ENCODE results near the gene AIFM1. TPM values are rescaled to one million over a fixed set of nuclear protein-coding genes. Genes with fewer than 3 reads are reported as not detected.

The AIFM1 gene
- total RNA-seq, 4 donors from 2014 or later: 15.9 to 23.4 (median 21.6) TPM

DNA sequence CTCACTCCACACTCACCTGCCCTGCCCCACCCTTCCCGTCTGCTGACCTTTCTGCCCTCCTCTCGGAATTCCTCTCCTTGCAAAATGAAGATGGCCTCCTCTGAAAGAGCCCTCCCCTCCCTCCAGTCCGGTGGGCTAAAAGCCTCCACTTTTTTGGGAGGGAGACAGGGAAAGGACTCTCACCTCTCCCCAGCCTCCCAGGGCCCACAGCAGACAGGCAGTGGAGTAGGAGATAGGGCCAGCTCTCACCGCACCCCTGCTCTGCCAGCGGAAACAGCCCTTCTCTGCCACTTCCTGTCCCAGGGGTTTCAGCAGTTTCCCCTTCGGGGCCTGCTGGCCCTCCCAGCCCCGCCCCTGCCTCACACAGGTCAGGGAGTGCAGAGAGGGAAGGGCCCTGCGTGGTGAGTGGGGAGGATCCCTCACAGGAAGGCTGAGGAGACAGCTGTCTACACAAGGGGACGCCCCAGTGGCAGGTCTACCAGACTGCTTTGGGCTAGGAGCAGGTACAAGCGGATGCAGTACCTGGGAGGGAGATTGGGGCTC lies 73.6 kb downstream of the AIFM1 start:
- H3K27ac ChIP-seq (replicated peaks in 1 of 4): no peak overlapping the region
- H3K4me1 ChIP-seq: peaks cover 0 to 9% (median 0%) of the 10 kb centered on the region in 4 donors
- no peak for DNase-seq (ENCODE audit: extremely low spot score)
- intact Hi-C loops (cut with DNase I): no loop called here
- no peak overlapping the region for H3K4me3 ChIP-seq
- no peaks in the 10 kb centered on the region for H3K27me3 ChIP-seq
- H3K9me3 ChIP-seq: no peaks in the 10 kb centered on the region
- TF ChIP-seq POLR2AphosphoS5 (IDR thresholded peaks at IDR 0.05) (no peak), POLR2A (IDR thresholded peaks at IDR 0.05; ENCODE audit: low read depth) (no peak), EP300 (IDR thresholded peaks at IDR 0.05) (no peak)
- TF ChIP-seq, protein P1, sequence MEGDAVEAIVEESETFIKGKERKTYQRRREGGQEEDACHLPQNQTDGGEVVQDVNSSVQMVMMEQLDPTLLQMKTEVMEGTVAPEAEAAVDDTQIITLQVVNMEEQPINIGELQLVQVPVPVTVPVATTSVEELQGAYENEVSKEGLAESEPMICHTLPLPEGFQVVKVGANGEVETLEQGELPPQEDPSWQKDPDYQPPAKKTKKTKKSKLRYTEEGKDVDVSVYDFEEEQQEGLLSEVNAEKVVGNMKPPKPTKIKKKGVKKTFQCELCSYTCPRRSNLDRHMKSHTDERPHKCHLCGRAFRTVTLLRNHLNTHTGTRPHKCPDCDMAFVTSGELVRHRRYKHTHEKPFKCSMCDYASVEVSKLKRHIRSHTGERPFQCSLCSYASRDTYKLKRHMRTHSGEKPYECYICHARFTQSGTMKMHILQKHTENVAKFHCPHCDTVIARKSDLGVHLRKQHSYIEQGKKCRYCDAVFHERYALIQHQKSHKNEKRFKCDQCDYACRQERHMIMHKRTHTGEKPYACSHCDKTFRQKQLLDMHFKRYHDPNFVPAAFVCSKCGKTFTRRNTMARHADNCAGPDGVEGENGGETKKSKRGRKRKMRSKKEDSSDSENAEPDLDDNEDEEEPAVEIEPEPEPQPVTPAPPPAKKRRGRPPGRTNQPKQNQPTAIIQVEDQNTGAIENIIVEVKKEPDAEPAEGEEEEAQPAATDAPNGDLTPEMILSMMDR (IDR thresholded peaks at IDR 0.05): no peak
- H3K36me3 ChIP-seq: no peaks in the 10 kb centered on the region
- WGBS: 69% methylated on average over 9 of the region's 10 CpGs

DNA sequence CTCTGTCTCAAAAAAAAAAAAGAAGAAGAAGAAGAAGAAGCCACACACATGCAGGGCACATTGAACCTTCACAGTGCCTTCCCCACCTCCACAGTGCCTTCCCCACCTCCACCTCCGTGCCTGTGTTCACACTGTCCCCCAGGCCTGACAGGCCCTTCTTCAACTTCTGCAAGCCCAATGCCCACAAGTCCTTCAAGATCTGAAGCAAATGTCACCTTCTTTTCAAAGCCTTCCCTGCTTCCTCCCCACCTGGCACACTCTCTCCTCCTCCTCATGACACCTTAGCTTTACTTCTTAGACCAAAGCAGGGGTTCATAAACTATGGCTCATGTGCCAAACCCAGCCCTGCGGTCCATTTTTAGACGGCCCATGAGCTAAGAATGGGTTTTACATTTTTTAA lies 75.3 kb downstream of the AIFM1 start:
- WGBS: 78% methylated on average over 3 of the region's 3 CpGs
- no peaks in the 10 kb centered on the region for H3K36me3 ChIP-seq
- no peaks in the 10 kb centered on the region for H3K27me3 ChIP-seq
- peaks cover 0 to 20% (median under 1%) of the 10 kb centered on the region in 4 donors for H3K4me1 ChIP-seq
- H3K9me3 ChIP-seq: no peaks in the 10 kb centered on the region
- H3K4me3 ChIP-seq: no peak overlapping the region
- no peak overlapping the region for H3K27ac ChIP-seq (replicated peaks in 1 of 4)
- intact Hi-C loops (cut with DNase I): no loop called here
- TF ChIP-seq POLR2A (IDR thresholded peaks at IDR 0.05; ENCODE audit: low read depth): no peak
- TF ChIP-seq POLR2AphosphoS5 (IDR thresholded peaks at IDR 0.05): no peak
- no peak for TF ChIP-seq EP300 (IDR thresholded peaks at IDR 0.05)
- TF ChIP-seq, protein P1 (IDR thresholded peaks at IDR 0.05): no peak
- DNase-seq (ENCODE audit: extremely low spot score): no peak

DNA sequence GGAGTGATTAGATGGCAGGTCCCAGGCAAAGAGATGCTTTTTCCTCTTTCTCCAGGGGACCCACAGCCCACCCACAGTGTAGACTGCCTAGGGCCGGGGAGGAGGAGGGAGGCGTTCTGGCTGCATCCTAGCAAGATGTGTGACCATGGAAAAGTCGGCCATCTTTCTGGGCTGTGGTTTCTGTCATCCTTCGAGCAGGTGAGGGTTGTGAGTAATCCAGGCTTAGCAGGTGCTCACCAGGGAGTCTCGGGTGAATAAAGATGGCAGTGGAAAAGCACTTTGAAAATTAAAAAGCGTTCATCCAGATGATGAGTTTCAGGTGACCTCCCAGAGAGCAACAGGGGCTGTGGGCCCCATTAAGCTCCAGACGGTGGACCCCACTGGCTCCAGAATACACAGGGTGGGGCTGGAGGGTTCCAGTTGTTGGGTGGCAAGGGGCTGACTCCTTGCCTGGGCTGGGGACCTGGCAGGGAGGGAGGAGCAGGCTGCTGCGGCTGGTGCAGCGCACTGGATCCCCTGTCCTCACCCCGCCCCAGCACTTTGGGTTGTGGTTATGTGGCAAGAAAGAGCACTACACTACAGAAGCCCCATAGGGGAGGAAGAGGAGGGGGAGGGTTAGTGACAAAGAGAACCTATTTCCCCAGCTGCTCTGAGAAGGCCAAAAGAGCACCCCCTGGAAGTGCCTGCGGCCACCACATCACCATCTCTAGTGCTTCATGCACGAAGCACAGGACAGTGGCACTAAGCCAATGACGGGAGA lies 79.0 kb downstream of the AIFM1 start:
- no peaks in the 10 kb centered on the region for H3K27me3 ChIP-seq
- H3K36me3 ChIP-seq: no peaks in the 10 kb centered on the region
- DNase-seq (ENCODE audit: extremely low spot score): no peak
- H3K27ac ChIP-seq (replicated peaks in 1 of 4): peak overlapping the region in 3 of 4 donors; percentile 4 to 36 (median 15)
- WGBS: 81% methylated on average over 10 of the region's 13 CpGs
- H3K4me1 ChIP-seq: peaks cover 6 to 19% (median 14%) of the 10 kb centered on the region in 4 donors
- no peaks in the 10 kb centered on the region for H3K9me3 ChIP-seq
- TF ChIP-seq POLR2A (IDR thresholded peaks at IDR 0.05; ENCODE audit: low read depth) (no peak), EP300 (IDR thresholded peaks at IDR 0.05) (no peak), POLR2AphosphoS5 (IDR thresholded peaks at IDR 0.05) (no peak)
- TF ChIP-seq, protein P1 (IDR thresholded peaks at IDR 0.05): no peak
- no peak overlapping the region for H3K4me3 ChIP-seq
- intact Hi-C loops (cut with DNase I): no loop called here

DNA sequence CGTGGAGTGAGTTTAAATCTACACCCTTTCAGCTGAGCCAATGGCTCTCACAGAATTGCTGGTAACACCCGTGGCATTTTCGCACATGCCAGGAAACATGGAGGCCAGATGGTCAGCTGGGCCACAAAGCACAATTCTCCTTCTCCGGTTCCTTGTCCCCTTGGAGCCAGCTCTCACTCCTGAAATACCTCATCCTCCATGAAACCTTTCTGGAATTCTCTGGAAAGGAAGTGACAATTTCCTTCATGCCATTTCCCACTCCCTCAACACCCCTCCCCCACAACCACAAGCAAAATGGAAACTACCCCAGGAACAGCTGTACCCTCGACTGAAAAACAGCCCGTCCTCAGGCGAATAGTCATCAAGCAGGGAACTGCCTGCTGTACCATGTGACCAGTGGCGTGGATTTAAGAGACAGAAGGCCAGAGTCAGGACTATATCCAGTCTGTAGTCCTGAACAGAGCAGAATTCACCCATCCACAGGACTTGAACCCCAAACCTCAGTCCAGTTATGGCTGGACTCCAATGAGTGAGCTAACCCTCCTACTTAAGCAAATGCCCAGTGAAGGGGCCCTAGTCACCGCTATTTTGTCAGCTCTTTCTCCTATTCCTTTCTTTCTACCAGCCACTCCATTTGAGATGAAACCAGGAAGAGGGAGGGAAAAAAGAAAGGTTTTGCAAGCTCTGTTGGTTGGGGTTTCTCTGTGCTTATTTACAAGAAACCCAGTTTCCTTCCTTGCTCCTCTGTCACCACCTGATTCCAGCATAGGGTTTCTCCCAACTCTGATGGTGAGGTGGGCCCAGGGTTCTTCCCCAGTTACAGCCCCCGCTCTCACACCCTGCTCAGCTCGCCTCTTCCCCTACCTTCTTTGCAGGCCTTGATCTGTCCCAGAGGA lies 79.8 kb downstream of the AIFM1 start:
- peak overlapping the region; percentile 4 to 51 (median 20) for H3K27ac ChIP-seq (replicated peaks in 1 of 4)
- peak in 1 of 2 donors; percentile 23 for TF ChIP-seq POLR2AphosphoS5 (IDR thresholded peaks at IDR 0.05)
- TF ChIP-seq, protein P1 (IDR thresholded peaks at IDR 0.05): no peak

More for the DNA sequence above, 79.8 kb downstream of the AIFM1 start:
- WGBS: 72% methylated on average over 11 of the region's 11 CpGs
- H3K4me1 ChIP-seq: peaks cover 10 to 23% (median 18%) of the 10 kb centered on the region in 4 donors
- no peaks in the 10 kb centered on the region for H3K36me3 ChIP-seq
- intact Hi-C loops (cut with DNase I): no loop called here
- H3K27me3 ChIP-seq: no peaks in the 10 kb centered on the region
- no peaks in the 10 kb centered on the region for H3K9me3 ChIP-seq
- H3K4me3 ChIP-seq: no peak overlapping the region
- DNase-seq (ENCODE audit: extremely low spot score): no peak
